Heart left ventricle (tissue), 16 donors: Measurements from ENCODE around the gene DNAJB11. TPM values are rescaled to one million over a fixed set of nuclear protein-coding genes. Genes with fewer than 3 reads are reported as not detected.

Experiments
- ATAC-seq, 4 donors: fragments of 200-7000 bp; cut with Tn5 transposase; one replicate each; pipeline ENCODE4 v1.9.1; 2020 to 2022; ENCODE audit warnings: moderate library complexity in 4 of 4, mild to moderate bottlenecking in 3 of 4, moderate number of reproducible peaks in 1 of 4
- DNase-seq, 5 donors: peaks; one replicate each; pipeline ENCODE4 v3.0.0-alpha.2; 2020
- H3K27ac ChIP-seq, 12 donors: fragments of 200-600 bp; sonication (generic) in 4 of 12; one replicate each; pipeline versions ENCODE4 v1.5.0 to v1.8.0; 2016 to 2022; ENCODE audit warnings: mild to moderate bottlenecking in 2 of 12
- H3K27me3 ChIP-seq, 9 donors: fragments of 200-600 bp; sonication (generic) in 2 of 9; one replicate each; pipeline versions ENCODE4 v1.5.1 to v1.8.0; 2016 to 2022; ENCODE audit warnings: mild to moderate bottlenecking in 3 of 9
- H3K36me3 ChIP-seq, 9 donors: fragments of 200-600 bp; sonication (generic) in 2 of 9; one replicate each; pipeline versions ENCODE4 v1.5.0 to v1.8.0; 2018 to 2022; ENCODE audit warnings: mild to moderate bottlenecking in 2 of 9
- H3K4me1 ChIP-seq, 12 donors: fragments of 200-600 bp; sonication (generic) in 4 of 12; one replicate each; pipeline versions ENCODE4 v1.5.0 to v1.8.0; 2016 to 2022; ENCODE audit warnings: mild to moderate bottlenecking in 3 of 12
- H3K4me3 ChIP-seq, 12 donors: fragments of 200-600 bp; sonication (generic) in 4 of 12; one replicate each; pipeline versions ENCODE4 v1.5.0 to v1.8.0; 2017 to 2022; ENCODE audit warnings: mild to moderate bottlenecking in 9 of 12, moderate library complexity in 4 of 12
- H3K9me3 ChIP-seq, 12 donors: fragments of 200-600 bp; sonication (generic) in 4 of 12; one replicate each; pipeline versions ENCODE4 v1.5.0 to v1.8.0; 2016 to 2022; ENCODE audit warnings: mild to moderate bottlenecking in 1 of 12
- POLR2A ChIP-seq, 2 donors: fragments of 450-650 bp; IDR thresholded peaks; one replicate each; pipeline ENCODE4 v1.6.1; 2017; ENCODE audit warnings: antibody characterized with exemption in 2 of 2, mild to moderate bottlenecking in 2 of 2, moderate library complexity in 2 of 2
- WGBS, 4 donors: extraction: QIAGEN DNeasy Blood & Tissue Kit in 2 of 4; methylation state at CpG; one replicate each; pipeline versions ENCODE4 v1.1.5 to v1.1.7; 2013 to 2018; 5-methylcytosine and 5-hydroxymethylcytosine counted together
- intact Hi-C, 10 donors: fragments of 100-400 bp; cut with DNase I; formaldehyde crosslinking; loops; one replicate each; pipeline versions ENCODE4 v1.11.1 to v1.14.2; 2022
- polyA plus RNA-seq, 2 donors: library from polyadenylated mRNA; stranded (reverse); fragments of 200-250 nt; gene quantifications; one replicate each; pipeline ENCODE4 v1.2.3, GENCODE V29; 2013
- total RNA-seq, 9 donors: library from RNA; depleted of rRNA in 2 of 9; stranded (reverse); fragments of >200 nt in 2 of 9; fragmentation: NEBNext Ultra II Directional in 3 of 9; extraction: Animal tissue kit (Norgen Biotek cat#: 25700) in 3 of 9; gene quantifications; one replicate each; pipeline versions ENCODE4 v1.1.0 to v1.2.4, GENCODE V29; 2016 to 2023
- TF ChIP-seq, protein P1 (sequence below), 12 donors: fragments of 200-600 bp; sonication (generic) in 4 of 12; IDR thresholded peaks; one replicate each; pipeline versions ENCODE4 v1.5.0 to v1.8.0; 2018 to 2022; ENCODE audit warnings: antibody characterized with exemption in 12 of 12, mild to moderate bottlenecking in 5 of 12
- donor health status: ischemic (EF 13 %, LVEDD 7.1; RV severe dilation, severe dysfunction).
- donor health status: healthy with polysubstance abuse.
- donor health status: DM: no; HTN: yes; CAD: no.
- donor health status: DM: no; HTN: no; CAD: no.
- donor health status: ischemic (EF 25% LVEDD 6.9; RV normal size, moderate dysfunction).
- donor health status: ischemic (EF 25% LVEDD 5.7; RV mildly dilated, moderate dysfunction).
- donor health status: healthy.
- donor health status: DM: yes; HTN: yes; CAD: no.
- donor health status: ischemic (EF 35%, LVEDD 5.7; RV mildly dilated, moderate dysfunction).
- donor health status: nonischemic (EF 11% LVEDD 7.7; RV severe dilation, severe dysfunction).
- donor health status: DM: yes; HTN: yes; CAD: no.
- donor health status: PGD.
- donor health status: ischemic (EF 29% LVEDD 5.4; RV normal size, mild dysfunction).
- donor health status: nonischemic (EF 23%, LVEDD 6.1; RV moderate dilation, normal function).

Gene DNAJB11
- total and polyA plus RNA-seq, 11 donors, result 17.3 to 151 (median 27.2) TPM

DNA sequence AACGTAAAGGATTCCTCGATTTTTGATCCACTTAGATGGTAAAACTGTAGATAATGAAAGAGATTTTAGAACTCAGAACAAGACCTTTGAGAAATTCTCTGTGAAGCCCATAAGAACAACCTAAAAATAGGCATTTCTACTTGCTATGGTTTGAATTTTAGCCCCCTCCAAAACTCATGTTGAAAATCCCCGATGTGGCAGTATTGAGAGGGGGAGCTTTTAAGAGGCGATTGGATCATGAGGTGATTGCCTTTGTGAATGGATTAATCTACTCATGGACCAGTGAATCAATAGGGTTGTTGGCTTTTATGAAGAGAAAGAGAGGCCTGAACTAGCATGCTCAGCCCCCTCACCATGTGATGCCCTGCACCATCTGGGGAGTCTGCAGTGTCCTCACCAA is 22.2 kb downstream of the DNAJB11 start:
- Histone ChIP-seq H3K27ac (no peak overlapping the region), H3K4me3 (no peak overlapping the region), H3K36me3 (no peaks in the 10 kb centered on the region), H3K27me3 (no peaks in the 10 kb centered on the region), H3K9me3 (no peaks in the 10 kb centered on the region), H3K4me1 (peaks cover 0 to 6% (median 0%) of the 10 kb centered on the region in 12 donors)
- WGBS, 4 donors, result 90 to 95% (median 94%) methylated on average over 4 of the region's 4 CpGs
- TF ChIP-seq POLR2A (IDR thresholded peaks at IDR 0.05), result no peak
- TF ChIP-seq, protein P1, sequence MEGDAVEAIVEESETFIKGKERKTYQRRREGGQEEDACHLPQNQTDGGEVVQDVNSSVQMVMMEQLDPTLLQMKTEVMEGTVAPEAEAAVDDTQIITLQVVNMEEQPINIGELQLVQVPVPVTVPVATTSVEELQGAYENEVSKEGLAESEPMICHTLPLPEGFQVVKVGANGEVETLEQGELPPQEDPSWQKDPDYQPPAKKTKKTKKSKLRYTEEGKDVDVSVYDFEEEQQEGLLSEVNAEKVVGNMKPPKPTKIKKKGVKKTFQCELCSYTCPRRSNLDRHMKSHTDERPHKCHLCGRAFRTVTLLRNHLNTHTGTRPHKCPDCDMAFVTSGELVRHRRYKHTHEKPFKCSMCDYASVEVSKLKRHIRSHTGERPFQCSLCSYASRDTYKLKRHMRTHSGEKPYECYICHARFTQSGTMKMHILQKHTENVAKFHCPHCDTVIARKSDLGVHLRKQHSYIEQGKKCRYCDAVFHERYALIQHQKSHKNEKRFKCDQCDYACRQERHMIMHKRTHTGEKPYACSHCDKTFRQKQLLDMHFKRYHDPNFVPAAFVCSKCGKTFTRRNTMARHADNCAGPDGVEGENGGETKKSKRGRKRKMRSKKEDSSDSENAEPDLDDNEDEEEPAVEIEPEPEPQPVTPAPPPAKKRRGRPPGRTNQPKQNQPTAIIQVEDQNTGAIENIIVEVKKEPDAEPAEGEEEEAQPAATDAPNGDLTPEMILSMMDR (IDR thresholded peaks at IDR 0.05), result no peak
- ATAC-seq (no peak), DNase-seq (no peak)
- intact Hi-C loops, result no loop called here

DNA sequence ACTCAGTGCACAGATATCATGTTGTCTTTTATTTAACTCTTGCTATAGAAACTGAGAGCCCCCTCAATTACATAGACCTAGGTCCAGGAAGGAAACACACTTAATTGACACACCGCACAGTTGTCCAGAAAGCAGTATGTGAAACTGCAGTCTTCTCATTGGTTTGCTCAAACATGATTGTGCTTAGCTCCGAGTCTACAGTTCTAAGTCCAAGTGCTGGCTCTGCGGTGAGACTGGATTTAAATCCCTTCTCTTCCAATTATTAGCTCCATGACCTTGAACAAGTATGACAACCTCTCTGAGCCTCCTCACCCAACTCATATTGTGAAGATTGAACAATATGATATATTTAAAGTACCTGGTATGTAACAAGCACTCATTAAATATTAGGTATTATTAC is 23.3 kb downstream of the DNAJB11 start:
- no peaks in the 10 kb centered on the region for H3K9me3 ChIP-seq
- ATAC-seq, result no peak
- DNase-seq, result no peak
- H3K27ac ChIP-seq, result no peak overlapping the region
- H3K4me1 ChIP-seq, result peaks cover 0 to 6% (median 0%) of the 10 kb centered on the region in 12 donors
- WGBS, 4 donors, result 82 to 96% (median 92%) methylated on average over 3 of the region's 3 CpGs
- no peaks in the 10 kb centered on the region for H3K27me3 ChIP-seq
- intact Hi-C loops, result no loop called here
- no peak overlapping the region for H3K4me3 ChIP-seq
- TF ChIP-seq POLR2A (IDR thresholded peaks at IDR 0.05), result no peak
- TF ChIP-seq, protein P1 (IDR thresholded peaks at IDR 0.05), result no peak
- no peaks in the 10 kb centered on the region for H3K36me3 ChIP-seq

DNA sequence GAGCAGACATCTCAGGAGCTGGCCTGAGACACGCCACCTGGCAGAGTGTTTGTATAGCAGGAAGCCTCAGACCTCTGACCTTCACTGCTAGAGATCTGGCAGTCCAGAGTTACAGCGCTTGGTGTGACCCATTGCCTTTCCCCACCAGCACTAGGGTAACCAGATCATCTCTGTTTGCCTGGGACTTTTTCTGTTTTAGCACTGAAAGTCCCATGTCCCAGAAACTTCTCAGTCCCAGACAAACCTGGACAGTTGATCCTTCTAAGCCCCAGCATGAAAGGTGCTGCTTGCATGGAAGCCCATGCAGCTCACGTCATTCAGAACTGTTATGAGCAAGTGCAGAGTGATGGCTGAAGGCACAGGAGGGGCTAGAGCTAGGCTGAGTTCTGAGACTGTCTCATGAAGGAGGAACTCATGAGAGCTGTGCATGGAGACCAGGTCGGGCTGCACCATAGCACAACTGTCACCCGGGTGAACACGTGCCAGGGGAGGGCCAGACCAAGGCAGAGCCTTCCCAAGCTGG is 24.1 kb downstream of the DNAJB11 start:
- DNase-seq, result no peak
- H3K27me3 ChIP-seq, result no peaks in the 10 kb centered on the region
- 65 to 67% (median 66%) methylated on average over 5 to 6 of the region's 6 CpGs for WGBS, 4 donors
- no peaks in the 10 kb centered on the region for H3K36me3 ChIP-seq
- ATAC-seq, result no peak
- H3K9me3 ChIP-seq, result no peaks in the 10 kb centered on the region
- TF ChIP-seq, protein P1 (IDR thresholded peaks at IDR 0.05), result no peak
- TF ChIP-seq POLR2A (IDR thresholded peaks at IDR 0.05), result no peak
- peaks cover 0 to 9% (median 0%) of the 10 kb centered on the region in 12 donors for H3K4me1 ChIP-seq
- H3K27ac ChIP-seq, result no peak overlapping the region
- no peak overlapping the region for H3K4me3 ChIP-seq
- intact Hi-C loops, result no loop called here

DNA sequence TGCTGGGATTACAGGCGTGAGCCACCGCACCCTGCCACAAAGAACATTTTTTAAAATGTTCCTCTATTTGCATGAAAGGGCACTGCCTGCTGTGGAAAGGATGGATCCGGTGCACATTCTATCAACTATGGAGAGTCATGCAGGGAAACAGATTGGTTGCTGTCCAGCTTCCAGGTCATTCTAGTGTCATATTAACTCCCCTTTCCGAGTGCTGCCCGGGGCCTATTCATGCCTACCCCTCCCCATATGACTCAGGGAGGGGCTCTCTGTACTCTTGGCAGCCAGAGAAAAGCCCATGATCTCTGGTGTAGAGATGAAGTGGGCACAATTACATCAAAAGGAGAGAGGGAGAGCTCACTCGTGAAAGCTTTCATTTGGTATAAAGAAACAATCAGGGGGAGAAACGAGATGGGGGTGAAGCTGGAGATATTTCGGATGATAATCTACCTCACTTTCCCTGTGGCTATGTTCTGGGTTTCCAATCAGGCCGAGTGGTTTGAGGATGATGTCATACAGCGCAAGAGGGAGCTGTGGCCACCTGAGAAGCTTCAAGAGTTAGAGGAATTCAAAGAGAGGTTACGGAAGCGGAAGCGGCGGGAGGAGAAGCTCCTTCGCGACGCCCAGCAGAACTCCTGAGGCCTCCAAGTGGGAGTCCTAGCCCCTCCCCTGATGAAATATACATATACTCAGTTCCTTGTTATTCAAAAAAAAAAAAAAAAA is 26.2 kb downstream of the DNAJB11 start:
- no peak for TF ChIP-seq POLR2A (IDR thresholded peaks at IDR 0.05)
- TF ChIP-seq, protein P1 (IDR thresholded peaks at IDR 0.05), result no peak
- H3K27me3 ChIP-seq, result no peaks in the 10 kb centered on the region
- intact Hi-C loops, result no loop called here
- no peaks in the 10 kb centered on the region for H3K36me3 ChIP-seq
- DNase-seq (no peak), ATAC-seq (no peak)
- H3K4me1 ChIP-seq, result peaks cover 0 to 9% (median 0%) of the 10 kb centered on the region in 12 donors
- no peak overlapping the region for H3K27ac ChIP-seq
- 45 to 56% (median 49%) methylated on average over 17 of the region's 17 CpGs for WGBS, 4 donors
- H3K9me3 ChIP-seq, result no peaks in the 10 kb centered on the region
- no peak overlapping the region for H3K4me3 ChIP-seq
